ENCODE results near the gene SERPINB8. TPM values are rescaled to one million over a fixed set of nuclear protein-coding genes. Genes with fewer than 3 reads are reported as not detected.

The SERPINB8 gene
- total RNA-seq, 1 donor from 2014 or later: 4.3 TPM

- TF ChIP-seq CTCF (IDR thresholded peaks at IDR 0.05; ENCODE audit: unreplicated experiment): peak; percentile 87
- H3K27me3 Mint-ChIP-seq (ENCODE audit: unreplicated experiment): peaks cover 2% of the 10 kb centered on the region
- H3K4me3 Mint-ChIP-seq (ENCODE audit: unreplicated experiment): no peak overlapping the region
- H3K36me3 Mint-ChIP-seq (ENCODE audit: low read depth, unreplicated experiment): peaks cover 13% of the 10 kb centered on the region
- DNase-seq (ENCODE audit: low spot score): peak; percentile 39
- no peaks in the 10 kb centered on the region for H3K4me1 Mint-ChIP-seq (ENCODE audit: unreplicated experiment)
- H3K27ac Mint-ChIP-seq (ENCODE audit: unreplicated experiment): no peak overlapping the region
- peaks cover 8% of the 10 kb centered on the region for H3K9me3 Mint-ChIP-seq (ENCODE audit: unreplicated experiment)
These were observed 25.0 kb downstream of the SERPINB8 start for GRCh38 chr18:63994783-63995399.

GRCh38 chr18:63997041-63997440 is 27.2 kb downstream of the SERPINB8 start:
- Mint-ChIP-seq H3K36me3 (ENCODE audit: low read depth, unreplicated experiment) (peaks cover 13% of the 10 kb centered on the region), H3K27ac (ENCODE audit: unreplicated experiment) (no peak overlapping the region), H3K4me1 (ENCODE audit: unreplicated experiment) (no peaks in the 10 kb centered on the region), H3K27me3 (ENCODE audit: unreplicated experiment) (peaks cover 2% of the 10 kb centered on the region), H3K4me3 (ENCODE audit: unreplicated experiment) (no peak overlapping the region), H3K9me3 (ENCODE audit: unreplicated experiment) (peaks cover 8% of the 10 kb centered on the region)
- DNase-seq (ENCODE audit: low spot score): no peak
- TF ChIP-seq CTCF (IDR thresholded peaks at IDR 0.05; ENCODE audit: unreplicated experiment): no peak

GRCh38 chr18:63997606-63998005 is 27.7 kb downstream of the SERPINB8 start:
- H3K4me1 Mint-ChIP-seq (ENCODE audit: unreplicated experiment): no peaks in the 10 kb centered on the region
- TF ChIP-seq CTCF (IDR thresholded peaks at IDR 0.05; ENCODE audit: unreplicated experiment): no peak
- H3K36me3 Mint-ChIP-seq (ENCODE audit: low read depth, unreplicated experiment): peaks cover 13% of the 10 kb centered on the region
- H3K27me3 Mint-ChIP-seq (ENCODE audit: unreplicated experiment): peaks cover 3% of the 10 kb centered on the region
- H3K4me3 Mint-ChIP-seq (ENCODE audit: unreplicated experiment): no peak overlapping the region
- DNase-seq (ENCODE audit: low spot score): no peak
- peaks cover 8% of the 10 kb centered on the region for H3K9me3 Mint-ChIP-seq (ENCODE audit: unreplicated experiment)
- no peak overlapping the region for H3K27ac Mint-ChIP-seq (ENCODE audit: unreplicated experiment)

GRCh38 chr18:63999871-64000270 is 30.0 kb downstream of the SERPINB8 start:
- no peak for TF ChIP-seq CTCF (IDR thresholded peaks at IDR 0.05; ENCODE audit: unreplicated experiment)
- Mint-ChIP-seq H3K4me3 (ENCODE audit: unreplicated experiment) (no peak overlapping the region), H3K9me3 (ENCODE audit: unreplicated experiment) (peaks cover 8% of the 10 kb centered on the region), H3K27me3 (ENCODE audit: unreplicated experiment) (peaks cover 3% of the 10 kb centered on the region), H3K4me1 (ENCODE audit: unreplicated experiment) (no peaks in the 10 kb centered on the region), H3K36me3 (ENCODE audit: low read depth, unreplicated experiment) (peaks cover 11% of the 10 kb centered on the region), H3K27ac (ENCODE audit: unreplicated experiment) (no peak overlapping the region)
- DNase-seq (ENCODE audit: low spot score): no peak

GRCh38 chr18:64002581-64002980 is 32.7 kb downstream of the SERPINB8 start:
- TF ChIP-seq CTCF (IDR thresholded peaks at IDR 0.05; ENCODE audit: unreplicated experiment): no peak
- no peaks in the 10 kb centered on the region for H3K9me3 Mint-ChIP-seq (ENCODE audit: unreplicated experiment)
- no peak for DNase-seq (ENCODE audit: low spot score)
- no peak overlapping the region for H3K4me3 Mint-ChIP-seq (ENCODE audit: unreplicated experiment)
- no peaks in the 10 kb centered on the region for H3K4me1 Mint-ChIP-seq (ENCODE audit: unreplicated experiment)
- H3K27ac Mint-ChIP-seq (ENCODE audit: unreplicated experiment): no peak overlapping the region
- peaks cover 4% of the 10 kb centered on the region for H3K36me3 Mint-ChIP-seq (ENCODE audit: low read depth, unreplicated experiment)
- peaks cover 4% of the 10 kb centered on the region for H3K27me3 Mint-ChIP-seq (ENCODE audit: unreplicated experiment)

Measured in endothelial cell (in vitro differentiated cells).